Esophagus squamous epithelium (tissue), 4 donors: ENCODE data around the gene LRRC4C.

Experiments used
- POLR2A ChIP-seq, 4 donors: fragments of 450-650 bp; IDR thresholded peaks; one replicate each; pipeline ENCODE4 v1.6.1; 2017; ENCODE audit warnings: antibody characterized with exemption in 4 of 4, mild to moderate bottlenecking in 4 of 4, moderate library complexity in 3 of 4
- TF ChIP-seq, protein P1 (sequence below), 6 experiments: fragments of 450-650 bp in 4 of 6; fragments of 200-600 bp in 2 of 6; sonication (generic) in 2 of 6; IDR thresholded peaks; one replicate each; pipeline ENCODE4 v1.5.1; 2016 to 2019; ENCODE audit warnings: antibody characterized with exemption in 6 of 6, mild to moderate bottlenecking in 4 of 6, moderate library complexity in 4 of 6

DNA sequence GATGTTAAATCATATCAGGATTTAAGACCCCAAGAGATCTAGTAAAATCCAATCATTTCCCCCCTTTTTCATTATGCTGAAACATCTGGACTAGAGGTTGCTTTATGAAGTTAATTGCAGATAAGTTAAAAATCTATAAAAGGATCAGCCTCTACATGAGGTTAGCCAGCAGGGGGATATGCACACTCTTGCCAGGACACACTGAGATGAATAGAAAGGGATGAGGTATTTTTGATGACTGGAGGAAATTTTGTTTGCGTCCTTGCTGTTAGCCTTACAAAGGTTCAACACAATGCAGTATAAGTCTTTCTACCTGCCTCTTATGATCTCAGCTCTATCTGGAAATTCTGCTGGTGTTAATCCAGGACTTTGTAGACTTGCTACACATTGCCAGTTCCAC lies 1034.3 kb downstream of the LRRC4C start:
- TF ChIP-seq, protein P1, sequence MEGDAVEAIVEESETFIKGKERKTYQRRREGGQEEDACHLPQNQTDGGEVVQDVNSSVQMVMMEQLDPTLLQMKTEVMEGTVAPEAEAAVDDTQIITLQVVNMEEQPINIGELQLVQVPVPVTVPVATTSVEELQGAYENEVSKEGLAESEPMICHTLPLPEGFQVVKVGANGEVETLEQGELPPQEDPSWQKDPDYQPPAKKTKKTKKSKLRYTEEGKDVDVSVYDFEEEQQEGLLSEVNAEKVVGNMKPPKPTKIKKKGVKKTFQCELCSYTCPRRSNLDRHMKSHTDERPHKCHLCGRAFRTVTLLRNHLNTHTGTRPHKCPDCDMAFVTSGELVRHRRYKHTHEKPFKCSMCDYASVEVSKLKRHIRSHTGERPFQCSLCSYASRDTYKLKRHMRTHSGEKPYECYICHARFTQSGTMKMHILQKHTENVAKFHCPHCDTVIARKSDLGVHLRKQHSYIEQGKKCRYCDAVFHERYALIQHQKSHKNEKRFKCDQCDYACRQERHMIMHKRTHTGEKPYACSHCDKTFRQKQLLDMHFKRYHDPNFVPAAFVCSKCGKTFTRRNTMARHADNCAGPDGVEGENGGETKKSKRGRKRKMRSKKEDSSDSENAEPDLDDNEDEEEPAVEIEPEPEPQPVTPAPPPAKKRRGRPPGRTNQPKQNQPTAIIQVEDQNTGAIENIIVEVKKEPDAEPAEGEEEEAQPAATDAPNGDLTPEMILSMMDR (IDR thresholded peaks at IDR 0.05): no peak
- TF ChIP-seq POLR2A (IDR thresholded peaks at IDR 0.05): no peak
